ENCODE measurements around the gene C2orf80.
"Not testable (repeated sequence)": the region's sequence is repeated elsewhere in the genome, so short reads cannot be mapped to it uniquely, and the experiment has no call there.

The C2orf80 gene

GRCh38 chr2:208175840-208176153 lies 14.0 kb downstream of the C2orf80 start:
- no peak for DNase-seq

DNA sequence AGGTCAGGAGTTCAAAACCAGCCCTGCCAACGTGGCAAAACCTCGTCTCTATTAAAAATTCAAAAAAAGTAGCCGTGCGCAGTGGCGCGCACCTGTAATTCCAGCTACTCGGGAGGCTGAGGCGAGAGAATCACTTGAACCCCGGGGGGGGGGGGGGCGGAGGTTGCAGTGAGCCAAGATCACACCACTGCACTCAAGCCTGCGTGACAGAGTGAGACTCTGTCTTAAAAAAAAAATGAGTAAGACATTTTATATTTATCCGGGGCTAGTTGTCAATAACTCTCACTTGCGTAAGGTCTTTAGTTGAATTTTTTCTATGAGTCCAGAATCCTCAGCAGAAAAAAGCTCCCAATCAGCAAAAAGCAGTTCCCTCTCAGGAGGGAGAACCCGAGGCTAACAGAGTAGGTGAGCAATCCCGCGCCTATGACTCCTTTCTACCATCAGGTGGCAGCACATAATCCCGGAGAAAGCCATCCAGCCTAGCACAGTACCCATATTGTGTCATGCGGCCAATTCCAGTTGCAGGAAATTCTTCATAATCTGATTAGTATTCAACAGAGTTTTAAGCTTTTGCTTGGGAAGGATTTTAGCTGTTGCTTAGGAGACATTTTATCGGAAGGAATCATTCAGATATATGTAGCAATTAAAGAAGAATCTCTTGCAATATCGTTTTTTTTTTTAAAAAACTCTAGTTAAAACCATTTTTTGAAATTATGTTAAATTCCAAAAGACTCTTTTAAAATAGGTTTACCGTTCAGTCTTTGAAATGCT lies 14.6 kb downstream of the C2orf80 start:
- DNase-seq: peak; percentile 67

- DNase-seq: no peak
Observed at GRCh38 chr2:208174144-208174543, 15.7 kb downstream of the C2orf80 start.

GRCh38 chr2:208172125-208172524 lies 17.7 kb downstream of the C2orf80 start:
- peak; percentile 61 for DNase-seq

- DNase-seq: no peak
Observed at GRCh38 chr2:208164951-208165755, 24.7 kb downstream of the C2orf80 start.

- no peak for DNase-seq
Observed at GRCh38 chr2:208163489-208163888, 26.3 kb downstream of the C2orf80 start, which contains the start of gene CRYGA. CRYGA (minus strand) TSS chr2:208163589; CDS start chr2:208163556, 33 bp downstream.

DNA sequence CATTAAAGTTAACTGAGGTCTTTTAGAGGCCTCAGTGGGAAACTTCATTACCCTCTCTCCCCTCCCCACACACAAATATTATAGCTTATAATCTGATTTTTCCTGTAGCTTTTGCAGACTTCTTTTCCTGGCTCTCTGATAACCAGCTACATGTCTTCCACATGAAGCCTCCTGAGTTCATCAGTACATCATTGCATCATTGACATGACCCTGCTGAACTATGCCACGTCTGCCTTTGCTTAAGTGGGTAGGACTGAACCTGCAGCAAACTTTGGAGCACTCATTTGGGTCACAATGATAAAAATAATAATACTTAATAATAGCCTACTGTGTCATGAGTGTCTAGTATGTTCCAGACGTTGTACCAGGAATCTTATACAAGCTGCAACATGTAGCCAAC lies 33.4 kb downstream of the C2orf80 start:
- DNase-seq: no peak

DNA sequence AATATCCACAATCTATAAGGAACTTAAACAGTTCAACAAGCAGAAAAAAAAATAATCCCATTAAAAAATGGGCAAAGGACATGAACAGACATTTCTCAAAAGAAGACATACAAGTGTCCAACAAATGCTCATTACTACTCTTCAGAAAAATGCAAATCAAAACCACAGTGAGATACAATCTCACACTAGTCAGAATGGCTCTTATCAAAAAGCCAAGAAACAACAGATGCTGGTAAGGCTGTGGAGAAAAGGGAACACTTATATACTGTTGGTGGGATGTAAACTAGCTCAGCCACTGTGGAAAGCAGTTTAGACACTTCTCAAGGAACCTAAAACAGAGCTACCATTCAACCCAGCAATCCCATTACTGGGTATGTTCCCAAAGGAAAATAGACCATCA lies 36.7 kb downstream of the C2orf80 start:
- DNase-seq: no peak

DNA sequence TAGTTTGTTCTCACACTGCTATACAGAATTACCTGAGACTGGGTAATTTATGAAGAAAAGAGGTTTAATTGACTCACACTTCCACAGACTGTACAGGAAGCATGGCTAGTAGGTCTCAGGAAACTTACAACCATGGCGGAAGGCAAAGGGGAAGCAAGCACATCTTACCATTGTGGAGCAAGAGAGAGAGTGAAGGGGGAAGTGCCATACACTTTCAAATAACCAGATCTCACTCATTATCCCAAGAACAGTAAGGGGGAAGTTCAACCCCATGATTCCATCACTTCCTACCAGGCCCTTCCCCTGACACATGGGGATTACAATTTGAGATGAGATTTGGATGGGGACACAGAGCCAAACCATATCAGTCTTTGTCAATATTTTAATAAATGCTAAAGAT lies 38.9 kb downstream of the C2orf80 start:
- no peak for DNase-seq

DNA sequence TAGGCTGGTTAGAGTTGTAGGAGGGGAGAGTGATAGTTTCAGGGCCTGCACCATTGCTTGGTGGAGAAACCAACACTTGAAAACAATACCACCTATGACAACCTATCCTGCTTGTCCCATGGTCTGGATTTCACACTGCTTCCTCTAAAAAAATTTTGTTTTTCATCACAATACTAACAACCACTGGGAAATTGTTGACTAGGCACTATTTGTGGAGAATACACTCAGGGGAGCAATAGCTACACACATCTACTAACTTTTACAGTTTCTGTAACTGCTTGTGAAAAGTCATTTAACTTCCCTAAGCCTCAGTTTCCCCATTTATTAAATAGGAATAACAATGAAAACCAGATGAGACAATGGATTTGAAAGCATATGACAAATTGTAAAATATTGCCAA lies 39.7 kb downstream of the C2orf80 start:
- DNase-seq: no peak

GRCh38 chr2:208148803-208149202 lies 41.0 kb downstream of the C2orf80 start:
- DNase-seq: no peak

DNA sequence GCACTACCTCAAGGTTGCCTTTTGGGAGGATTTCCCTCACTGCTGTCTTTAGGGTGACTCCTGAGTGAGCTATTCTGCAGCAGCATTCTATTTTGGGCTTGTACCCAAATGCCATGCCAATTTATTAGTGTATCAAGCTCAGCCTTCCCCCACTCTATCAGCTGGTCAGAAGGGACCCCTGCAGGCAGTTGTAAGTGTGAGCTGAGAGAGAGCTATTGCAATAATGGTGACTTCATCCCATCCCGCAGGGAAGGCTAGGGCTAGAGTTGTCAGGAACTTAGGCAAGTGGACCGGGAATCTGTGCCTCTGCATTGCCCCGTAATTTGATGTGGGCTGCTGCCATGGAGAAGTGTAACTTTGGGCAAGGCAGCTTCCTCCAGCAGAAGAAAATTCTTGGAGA lies 42.1 kb downstream of the C2orf80 start:
- no peak for DNase-seq

- DNase-seq: no peak
Observed at GRCh38 chr2:208147008-208147407, 42.8 kb downstream of the C2orf80 start.

- no peak for DNase-seq
Observed at GRCh38 chr2:208146006-208146405, 43.8 kb downstream of the C2orf80 start, which contains the start of gene CRYGB. CRYGB (minus strand) TSS chr2:208146158; CDS start chr2:208146120, 38 bp downstream.

GRCh38 chr2:208142925-208143799 lies 46.7 kb downstream of the C2orf80 start:
- DNase-seq: no peak

DNA sequence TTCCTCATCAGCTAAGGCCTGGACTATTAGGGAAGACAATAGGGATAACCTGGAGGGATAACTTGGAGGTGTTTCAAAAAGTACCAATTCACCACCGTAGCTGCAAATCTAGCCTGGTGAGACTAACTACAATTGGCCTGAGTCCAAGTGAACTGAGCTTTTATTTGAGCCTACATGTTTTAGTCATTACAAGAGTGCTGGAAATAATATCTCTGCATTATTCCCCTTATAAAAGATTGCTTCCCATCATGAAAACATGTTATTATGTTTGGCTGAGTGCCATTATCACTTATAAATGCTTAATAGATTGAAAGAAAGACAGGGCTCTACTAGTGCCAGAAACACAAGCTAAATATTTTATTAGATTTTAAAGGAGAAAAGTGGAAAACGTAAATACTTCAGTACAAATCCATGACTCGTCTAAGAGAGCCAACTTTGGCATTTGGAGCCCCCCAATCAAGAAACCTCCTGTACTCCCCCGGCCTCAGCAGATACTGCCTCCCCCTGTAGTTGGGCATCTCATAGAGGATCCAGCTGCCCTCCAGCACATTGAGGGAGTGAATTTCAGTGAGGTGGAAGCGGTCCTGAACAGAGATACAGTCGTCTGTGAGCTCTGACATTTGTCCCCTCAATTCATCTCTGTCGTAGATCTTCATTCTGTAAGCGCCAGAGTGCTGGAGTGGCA lies 47.4 kb downstream of the C2orf80 start:
- no peak for DNase-seq

- DNase-seq: no peak
Observed at GRCh38 chr2:208139447-208139846, 50.4 kb downstream of the C2orf80 start.

GRCh38 chr2:208138334-208138733 lies 51.5 kb downstream of the C2orf80 start:
- not testable (repeated sequence) for DNase-seq

DNA sequence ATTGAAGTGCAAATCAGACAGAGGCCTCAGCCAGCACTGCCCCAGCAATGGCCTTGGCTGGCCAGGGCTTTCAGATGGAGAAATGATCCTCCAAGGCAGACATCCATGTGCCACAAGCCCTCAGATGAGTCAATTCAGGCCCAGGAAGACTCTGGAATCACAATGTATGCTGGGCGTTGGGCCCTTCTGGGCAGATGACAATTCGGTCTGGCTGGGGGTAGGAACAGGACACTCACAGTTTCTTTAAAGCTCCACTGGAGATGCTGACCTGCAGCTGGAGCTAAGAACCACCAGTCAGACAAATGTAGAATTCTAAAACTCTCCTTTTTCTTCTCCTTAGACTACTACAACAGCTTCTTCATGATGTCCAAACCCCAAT lies 53.1 kb downstream of the C2orf80 start:
- DNase-seq: no peak

DNA sequence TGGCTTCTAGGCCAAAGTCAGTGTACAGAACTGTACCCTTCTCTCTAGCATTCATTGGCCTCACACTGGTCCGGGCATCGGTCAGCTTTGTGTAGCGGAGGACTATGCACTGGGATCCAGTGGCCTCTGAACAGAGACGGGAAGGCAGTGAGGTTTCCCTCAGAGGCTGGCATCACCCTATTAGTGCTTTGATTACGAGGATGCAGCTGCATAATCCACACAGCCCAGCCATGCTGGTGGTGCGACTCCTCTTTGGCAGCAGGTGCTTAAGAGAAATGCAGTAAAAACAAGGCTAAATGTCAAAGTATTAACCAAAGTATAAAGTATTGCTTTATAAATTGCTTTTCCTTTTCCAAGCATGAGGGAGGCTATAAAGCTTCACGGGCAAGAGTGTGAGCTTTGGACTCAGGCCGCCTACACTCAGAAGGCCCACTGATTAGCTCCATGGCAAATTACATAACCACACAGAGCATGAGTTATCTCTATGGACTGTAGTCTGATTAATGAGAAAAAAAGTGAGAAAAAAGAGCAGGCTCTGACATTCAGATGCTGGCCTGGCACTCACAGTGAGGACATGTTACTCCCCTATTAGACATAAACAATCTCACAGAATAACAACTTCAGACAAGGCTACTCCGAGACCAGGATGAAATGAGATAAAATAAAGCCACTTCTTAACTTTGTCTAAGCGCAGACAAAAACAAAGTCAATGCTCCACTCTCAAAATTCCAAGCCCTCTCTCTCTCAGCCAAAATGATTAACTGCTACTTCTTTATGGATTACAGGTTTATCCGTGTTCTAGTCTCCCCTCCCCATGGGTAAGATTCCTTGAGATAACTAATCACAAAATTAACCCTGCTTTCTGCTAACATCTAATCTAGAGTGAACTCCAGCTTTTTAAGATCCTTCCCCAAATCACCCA lies 53.8 kb downstream of the C2orf80 start:
- DNase-seq: no peak

GRCh38 chr2:208134928-208135586 lies 54.8 kb downstream of the C2orf80 start:
- DNase-seq: no peak

All from CD4-positive, alpha-beta T cell treated with Interferon gamma for 1 hour (primary cell).